B cell (primary cell): ENCODE measurements around the gene TSC2. TPM values are rescaled to one million over a fixed set of nuclear protein-coding genes. Genes with fewer than 3 reads are reported as not detected.
A peak's percentile ranks its signal among the peaks of the same experiment; 100 is the strongest.

ENCODE experiments used
- ATAC-seq: fragments of 200-7000 bp; cut with Tn5 transposase; one replicate; pipeline ENCODE4 v1.10.0; 2021; ENCODE audit warnings: low read depth, mild to moderate bottlenecking, moderate number of reproducible peaks, moderate library complexity
- CTCF ChIA-PET: fragments of 350-600 bp; sonication (Branson Sonifier 250); formaldehyde crosslinking; loops from one replicate; lab custom pipeline; 2021; ENCODE audit warnings: antibody characterized with exemption, inconsistent platforms; lab: Charles Lee
- POLR2A ChIA-PET: fragments of 350-600 bp; sonication (Branson Sonifier 250); formaldehyde crosslinking; loops from one replicate; lab custom pipeline; 2021; ENCODE audit warnings: antibody characterized with exemption; lab: Charles Lee
- DNase-seq: peaks from one replicate; pipeline ENCODE4 v3.0.0; 2013
- H2AFZ ChIP-seq: 2 replicates; pipeline ENCODE4 v1.6.1; 2012; ENCODE audit warnings: mild to moderate bottlenecking, low read depth, low read length; ENCODE audit not compliant: insufficient read depth, poor library complexity, severe bottlenecking
- H3K27ac ChIP-seq, 2 donors: 1 replicate in 1 of 2; 2 replicates in 1 of 2; pipeline ENCODE4 v1.5.1; 2012 to 2013; ENCODE audit warnings: low read length in 2 of 2, mild to moderate bottlenecking in 2 of 2, moderate library complexity in 1 of 2
- H3K27me3 ChIP-seq, 4 experiments: fragments of 200-600 bp in 1 of 4; sonication (generic) in 1 of 4; replicated peaks in 1 of 4; 1 replicate in 2 of 4; 2 replicates in 2 of 4; pipeline versions ENCODE4 v1.6.1 to v1.7.0; 2013 to 2016; ENCODE audit warnings: low read length in 3 of 4, mild to moderate bottlenecking in 2 of 4, mixed read lengths in 1 of 4, moderate library complexity in 1 of 4; ENCODE audit not compliant: insufficient read depth in 4 of 4, control insufficient read depth in 3 of 4; ENCODE audit errors: control extremely low read depth in 1 of 4
- H3K36me3 ChIP-seq, 2 experiments: replicated peaks in 1 of 2; 1 replicate in 1 of 2; 2 replicates in 1 of 2; pipeline versions ENCODE4 v1.6.1 to v1.7.1; 2013; ENCODE audit warnings: low read length in 1 of 2; ENCODE audit not compliant: insufficient read depth in 2 of 2, control insufficient read depth in 1 of 2; ENCODE audit errors: control extremely low read depth in 1 of 2, extremely low read depth in 1 of 2
- H3K4me1 ChIP-seq, 2 donors: fragments of 200-600 bp in 1 of 2; sonication (generic) in 1 of 2; 1 replicate in 1 of 2; 2 replicates in 1 of 2; pipeline versions ENCODE4 v1.5.1 to v1.6.1; 2013 to 2017; ENCODE audit warnings: low read length in 2 of 2; ENCODE audit not compliant: control insufficient read depth in 2 of 2, insufficient read depth in 2 of 2
- H3K4me2 ChIP-seq: replicated peaks from 2 replicates; pipeline ENCODE3; 2012; ENCODE audit warnings: mild to moderate bottlenecking, low read depth, low read length; ENCODE audit not compliant: poor library complexity, severe bottlenecking
- H3K4me3 ChIP-seq, 5 experiments: fragments of 200-600 bp in 1 of 5; sonication (generic) in 1 of 5; 1 replicate in 3 of 5; 2 replicates in 2 of 5; pipeline versions ENCODE4 v1.5.1 to v1.7.0; 2011 to 2016; ENCODE audit warnings: low read length in 4 of 5, mild to moderate bottlenecking in 4 of 5, low read depth in 2 of 5, control low read depth in 1 of 5, moderate library complexity in 1 of 5; ENCODE audit not compliant: insufficient read depth in 1 of 5; ENCODE audit errors: control extremely low read depth in 1 of 5, extremely low read depth in 1 of 5
- H3K79me2 ChIP-seq: fragments of 200-600 bp; sonication (generic); one replicate; pipeline ENCODE4 v1.6.0; 2016; ENCODE audit warnings: low read length; ENCODE audit not compliant: control insufficient read depth, insufficient read depth
- H3K9ac ChIP-seq: fragments of 200-600 bp; sonication (generic); 2 replicates; pipeline ENCODE4 v1.6.1; 2017; ENCODE audit warnings: mild to moderate bottlenecking, low read length, moderate library complexity
- H3K9me3 ChIP-seq, 3 donors: one replicate each; pipeline versions ENCODE4 v1.6.1 to v1.7.1; 2013; ENCODE audit warnings: low read length in 2 of 3; ENCODE audit not compliant: control insufficient read depth in 2 of 3, insufficient read depth in 1 of 3; ENCODE audit errors: control extremely low read depth in 1 of 3
- H4K20me1 ChIP-seq: 2 replicates; pipeline ENCODE4 v1.6.0; 2012; ENCODE audit warnings: mild to moderate bottlenecking, low read length; ENCODE audit not compliant: insufficient read depth, control insufficient read depth, poor library complexity, severe bottlenecking
- H3K27ac Mint-ChIP-seq: one replicate; pipeline ENCODE4 v1.8.0; 2021; ENCODE audit warnings: mixed read lengths
- H3K27me3 Mint-ChIP-seq: one replicate; pipeline ENCODE4 v1.8.0; 2021; ENCODE audit warnings: mixed read lengths
- H3K4me1 Mint-ChIP-seq: one replicate; pipeline ENCODE4 v1.8.0; 2021; ENCODE audit warnings: mixed read lengths
- H3K4me3 Mint-ChIP-seq: one replicate; pipeline ENCODE4 v1.8.0; 2021; ENCODE audit warnings: mixed read lengths
- H3K9me3 Mint-ChIP-seq: one replicate; pipeline ENCODE4 v1.8.0; 2022; ENCODE audit warnings: mixed read lengths; ENCODE audit not compliant: insufficient read depth
- CTCF ChIP-seq: fragments of 200-600 bp; IDR thresholded peaks from one replicate; pipeline ENCODE4 v1.8.0; 2022; ENCODE audit warnings: antibody characterized with exemption, mild to moderate bottlenecking
- EZH2 ChIP-seq: IDR thresholded peaks from 2 replicates; pipeline ENCODE4 v1.6.1; 2012; ENCODE audit warnings: borderline replicate concordance, low read depth, mild to moderate bottlenecking, moderate library complexity, low read length; ENCODE audit not compliant: insufficient read depth, poor library complexity, severe bottlenecking
- WGBS: methylation state at CpG from one replicate; pipeline ENCODE4 v1.1.5; 2013; ENCODE audit warnings: missing lambda C conversion rate; ENCODE audit not compliant: insufficient coverage; 5-methylcytosine and 5-hydroxymethylcytosine counted together
- intact Hi-C: fragments of 100-400 bp; cut with micrococcal nuclease; formaldehyde crosslinking; loops from one replicate; pipeline ENCODE4 v1.10.0; 2022
- polyA plus RNA-seq: library from polyadenylated mRNA; depleted of rRNA; stranded (reverse); fragments of >200 nt; gene quantifications from 2 replicates; pipeline ENCODE4 v1.2.3, GENCODE V29; 2012
- total RNA-seq, 2 donors: library from RNA; stranded (reverse); fragments of 120-200 nt in 1 of 2; gene quantifications; 1 replicate in 1 of 2; 2 replicates in 1 of 2; pipeline versions ENCODE4 v1.2.3 to v1.2.4, GENCODE V29; 2013 to 2022

TSC2 gene
- total and polyA plus RNA-seq, 2 donors (not counting 1 experiment from before 2014, with no cell fraction given) = 128 to 194 TPM

GRCh38 chr16:2045965-2046892, 1.6 kb upstream of the TSC2 start:
- DNase-seq = no peak
- Histone ChIP-seq H3K4me3 (no peak overlapping the region), H4K20me1 (no peaks in the 10 kb centered on the region), H3K4me1 (peaks cover 17 to 35% of the 10 kb centered on the region in 2 donors), H3K4me2 (no peak overlapping the region), H3K79me2 (peaks cover 47% of the 10 kb centered on the region), H3K9me3 (no peaks in the 10 kb centered on the region), H2AFZ (peak overlapping the region; percentile 93), H3K9ac (no peak overlapping the region), H3K27ac (no peak overlapping the region), H3K36me3 (peaks cover 0 to 8% of the 10 kb centered on the region in 2 experiments), H3K27me3 (no peaks in the 10 kb centered on the region)
- TF ChIP-seq CTCF (no peak), EZH2 (no peak)
- CTCF ChIA-PET = interaction anchor here (2.6 kb wide), 1 partner anchor 94 kb away, joined by 16 read pairs; no protein-coding TSS in a partner anchor
- Mint-ChIP-seq H3K4me3 (peak overlapping the region; percentile 56), H3K4me1 (peaks cover 20% of the 10 kb centered on the region), H3K9me3 (no peaks in the 10 kb centered on the region), H3K27ac (no peak overlapping the region), H3K27me3 (no peaks in the 10 kb centered on the region)
- intact Hi-C loops = loop anchor here (5.0 kb wide), 1 partner anchor 221 kb away; the partner anchor contains the start of gene RNPS1
- 90% methylated on average over 6 of the region's 21 CpGs for WGBS
- no peak for ATAC-seq
- POLR2A ChIA-PET = no interaction called here
